HG03064 (cell line): ENCODE results near the gene NPTN.
"Not testable (repeated sequence)": the region's sequence is repeated elsewhere in the genome, so short reads cannot be mapped to it uniquely, and the experiment has no call there.

Source experiments
- ATAC-seq: cut with Tn5 transposase; IDR thresholded peaks from one replicate; pipeline ENCODE4 v1.9.1; 2021; ENCODE audit warnings: low read depth; ENCODE audit not compliant: unreplicated experiment

The NPTN gene

GRCh38 chr15:73602446-73602843, 30.7 kb downstream of the NPTN start:
- no peak for ATAC-seq

DNA sequence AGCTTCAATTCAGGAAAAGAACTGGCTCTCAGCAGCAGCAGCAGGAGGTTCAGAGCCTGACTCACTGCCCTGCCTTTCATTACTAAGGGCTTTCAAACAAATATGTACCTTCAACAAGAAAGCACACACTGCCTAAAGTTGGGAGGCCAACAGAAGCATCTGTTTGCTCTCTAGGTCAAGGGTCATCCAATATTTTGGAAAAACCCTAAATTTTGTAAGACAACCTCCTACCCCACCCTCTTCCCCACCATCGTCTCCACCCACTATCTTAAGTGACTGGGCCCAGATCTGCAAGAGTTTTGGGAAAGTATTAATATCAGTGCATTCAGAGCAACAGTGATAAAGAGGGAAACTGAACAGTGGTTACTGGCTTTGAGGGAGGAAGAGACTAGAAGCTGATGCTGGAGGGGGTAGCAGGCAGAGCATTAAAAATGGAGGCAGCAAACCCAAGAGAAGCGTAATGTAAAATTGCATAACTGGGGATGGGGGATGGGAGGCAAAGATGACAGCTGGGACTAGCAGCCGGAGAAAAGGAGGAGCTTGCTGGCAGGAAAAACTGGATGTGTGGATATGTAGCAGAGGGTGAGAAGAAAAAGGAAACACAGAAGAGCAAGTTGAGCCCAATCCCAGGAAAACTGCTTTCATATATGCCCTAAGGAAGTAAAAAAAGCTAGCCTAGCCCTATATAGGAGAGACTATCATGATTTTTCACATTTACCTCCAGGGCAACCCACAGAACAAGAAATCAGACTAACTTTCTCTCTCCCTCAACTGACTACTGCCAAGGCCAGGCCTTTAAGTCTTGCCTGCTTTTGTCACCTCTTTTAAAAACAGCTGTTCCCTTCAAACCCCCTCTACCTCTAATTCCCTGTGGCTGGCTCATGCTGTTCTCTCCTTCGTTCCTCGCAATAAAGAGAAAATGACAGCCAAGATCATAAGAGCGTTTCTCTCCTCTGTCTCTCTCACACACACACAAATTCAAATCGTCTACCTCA, 31.4 kb downstream of the NPTN start:
- ATAC-seq: no peak

DNA sequence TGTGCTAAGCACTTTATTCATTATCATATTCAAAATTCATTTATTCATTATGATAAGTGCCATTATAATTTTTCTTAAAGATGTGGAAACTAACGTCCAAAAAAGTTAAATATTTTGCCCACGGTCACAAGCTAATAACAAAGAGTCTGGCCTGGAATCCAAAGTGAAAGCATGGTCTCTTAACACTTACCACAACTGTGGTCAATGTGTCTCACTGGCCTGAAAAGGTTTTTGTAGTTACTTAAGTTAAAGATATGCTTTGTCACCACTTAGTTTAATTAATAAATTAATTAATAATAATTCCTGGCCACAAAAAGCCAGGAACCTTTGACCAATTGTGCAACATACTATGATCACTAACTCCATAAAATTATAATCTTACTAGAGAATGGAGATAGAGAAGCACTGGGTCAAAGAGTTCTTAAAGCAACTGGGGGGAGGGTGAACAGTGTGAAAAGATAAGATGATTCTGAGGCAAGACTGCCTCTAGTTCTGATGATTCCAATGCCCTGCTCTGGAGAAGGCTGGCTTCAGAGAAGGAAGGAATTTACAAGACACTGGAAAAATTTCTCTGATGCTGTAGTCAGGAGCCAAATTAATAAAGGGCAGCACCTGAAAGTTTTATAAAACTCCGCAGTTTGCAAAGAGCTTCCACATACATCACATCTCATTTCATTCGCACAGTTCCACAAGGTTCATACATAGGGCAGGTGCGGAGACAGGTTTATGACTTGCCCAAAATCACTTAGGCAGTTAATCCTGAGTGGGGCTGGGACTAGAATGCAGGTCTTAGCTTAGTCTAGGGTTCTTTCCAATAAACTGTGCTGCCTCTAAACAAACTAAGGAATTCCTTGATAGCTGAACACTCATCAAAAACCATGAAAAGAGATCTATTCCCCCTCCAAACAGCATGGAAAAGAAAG, 32.5 kb downstream of the NPTN start:
- ATAC-seq: no peak

- no peak for ATAC-seq
These were observed 33.3 kb downstream of the NPTN start for GRCh38 chr15:73599934-73600333.

DNA sequence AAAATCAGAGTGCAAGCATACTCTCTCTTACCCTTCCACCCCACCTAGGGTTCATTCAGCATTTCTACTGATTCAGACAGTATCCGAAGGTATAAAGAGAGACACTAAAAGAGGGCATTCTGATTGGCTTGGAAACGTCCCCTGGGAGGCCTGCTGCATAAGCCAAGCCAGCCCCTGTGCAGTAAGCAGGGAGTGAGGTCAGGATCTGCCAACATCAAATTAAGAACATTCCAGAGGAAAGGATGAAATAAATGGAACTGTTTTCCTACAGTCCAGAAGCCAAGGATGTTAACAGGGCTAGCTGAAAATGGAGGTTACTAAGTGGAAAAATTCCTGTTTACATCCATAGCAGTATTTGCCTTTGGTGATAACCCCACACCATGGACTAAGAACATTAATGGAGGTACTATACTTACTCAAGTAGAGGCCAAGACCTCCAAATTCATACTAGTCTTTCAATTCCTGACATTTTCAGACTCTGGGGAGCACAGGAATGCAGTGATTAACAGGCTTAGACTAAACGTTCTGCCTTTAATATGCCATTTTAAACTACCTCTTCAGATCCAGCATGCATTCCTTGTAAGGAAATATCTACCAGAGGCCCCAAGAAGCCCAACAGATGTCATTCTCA, 34.5 kb downstream of the NPTN start:
- no peak for ATAC-seq

- no peak for ATAC-seq
These were observed 36.1 kb downstream of the NPTN start for GRCh38 chr15:73597036-73597638.

- ATAC-seq: no peak
These were observed 37.0 kb downstream of the NPTN start for GRCh38 chr15:73596174-73596573.

- no peak for ATAC-seq
These were observed 39.1 kb downstream of the NPTN start for GRCh38 chr15:73594109-73594508.

- no peak for ATAC-seq
These were observed 39.7 kb downstream of the NPTN start for GRCh38 chr15:73593304-73594074.

GRCh38 chr15:73590263-73590662, 42.9 kb downstream of the NPTN start:
- ATAC-seq: no peak

DNA sequence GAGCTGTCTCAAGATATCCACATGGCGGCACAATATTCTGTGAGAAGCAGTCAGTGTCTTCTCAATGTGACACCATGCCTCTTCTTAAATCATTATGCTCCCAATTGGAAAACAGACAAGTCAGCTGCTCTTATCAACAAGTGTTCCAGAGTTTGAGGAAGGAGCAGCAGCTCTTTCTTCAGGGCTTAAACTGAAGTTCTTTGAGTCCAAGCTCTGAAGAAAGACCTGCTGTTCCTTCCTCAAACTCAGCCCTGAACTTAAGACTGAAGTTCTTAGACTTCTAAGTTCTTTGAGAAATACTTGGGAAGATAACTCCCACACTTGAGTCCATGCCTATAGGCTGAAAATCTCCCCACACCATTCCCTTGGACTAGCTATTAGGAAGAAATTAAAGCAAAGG, 43.4 kb downstream of the NPTN start:
- no peak for ATAC-seq

GRCh38 chr15:73585871-73586654, 47.1 kb downstream of the NPTN start:
- no peak for ATAC-seq

DNA sequence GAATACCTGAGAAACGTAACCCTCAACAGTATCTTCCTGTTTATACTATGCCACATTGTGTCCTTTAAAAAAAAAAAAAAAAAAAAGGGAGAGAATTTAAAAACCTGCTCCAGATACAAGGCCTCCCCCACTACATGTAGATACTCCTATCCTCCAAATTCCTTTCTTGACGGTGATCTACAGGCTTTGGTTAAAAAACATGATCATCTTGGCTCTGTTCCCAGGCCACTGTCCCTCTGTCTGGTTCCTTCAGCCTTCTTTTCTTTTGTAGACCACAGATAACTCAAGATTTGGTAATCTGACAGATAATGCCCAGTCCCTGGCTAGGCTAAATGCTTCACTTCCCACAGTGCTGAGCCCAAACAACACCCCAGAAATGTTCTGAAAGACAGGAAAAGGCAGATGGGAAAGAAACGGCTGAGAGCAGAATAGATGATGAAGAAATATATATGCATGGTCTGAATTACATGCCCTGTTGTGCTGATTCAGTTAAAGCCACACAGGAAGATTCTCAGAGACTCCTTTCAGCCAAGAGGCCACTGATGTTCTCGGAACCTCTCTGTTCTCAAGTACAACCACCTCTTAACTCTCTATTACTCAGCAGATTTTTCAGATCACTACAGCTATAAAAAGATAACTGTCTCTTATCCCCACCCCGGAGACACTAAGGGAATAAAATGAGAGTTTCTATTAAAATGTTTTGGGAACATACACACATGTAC, 48.3 kb downstream of the NPTN start:
- ATAC-seq: no peak

DNA sequence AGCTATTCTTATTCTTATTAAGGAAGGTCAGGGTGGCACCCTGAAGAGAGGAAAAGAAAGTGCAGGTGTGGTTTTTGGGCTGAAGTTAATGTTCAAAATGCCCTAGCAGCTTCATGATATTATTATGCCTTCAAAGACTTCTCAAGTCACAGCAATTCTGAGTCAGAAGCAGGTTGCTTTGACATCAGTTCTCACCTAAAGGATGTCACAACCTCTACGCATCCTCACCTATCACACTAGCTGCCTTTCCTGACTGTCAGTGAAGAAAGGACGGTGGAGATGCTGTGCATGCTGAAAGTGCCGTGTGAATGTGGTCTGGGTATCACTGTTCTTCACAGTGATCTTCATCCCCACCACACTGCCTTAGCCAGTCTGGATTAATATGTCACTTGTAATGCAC, 49.6 kb downstream of the NPTN start:
- no peak for ATAC-seq

- no peak for ATAC-seq
These were observed 50.3 kb downstream of the NPTN start for GRCh38 chr15:73582851-73583379.

DNA sequence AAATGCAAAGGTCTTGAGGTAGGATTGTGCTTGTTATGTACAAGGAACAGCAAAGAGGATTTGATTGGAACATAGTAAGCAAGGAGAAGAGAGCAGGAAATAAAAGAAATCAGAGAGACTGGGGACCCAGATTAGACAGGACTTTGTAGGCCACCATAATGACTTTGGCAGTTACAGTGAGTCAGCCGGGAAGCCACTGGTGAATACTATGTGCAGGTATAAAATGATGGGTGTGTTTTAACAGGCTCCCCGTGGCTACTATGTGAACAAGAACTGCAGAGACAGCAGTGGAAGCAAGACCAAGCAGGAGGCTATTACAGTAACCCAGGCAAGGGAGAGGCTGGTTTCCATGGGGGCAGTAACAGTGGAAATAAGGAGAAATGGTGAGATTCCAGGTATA, 55.2 kb downstream of the NPTN start:
- no peak for ATAC-seq

DNA sequence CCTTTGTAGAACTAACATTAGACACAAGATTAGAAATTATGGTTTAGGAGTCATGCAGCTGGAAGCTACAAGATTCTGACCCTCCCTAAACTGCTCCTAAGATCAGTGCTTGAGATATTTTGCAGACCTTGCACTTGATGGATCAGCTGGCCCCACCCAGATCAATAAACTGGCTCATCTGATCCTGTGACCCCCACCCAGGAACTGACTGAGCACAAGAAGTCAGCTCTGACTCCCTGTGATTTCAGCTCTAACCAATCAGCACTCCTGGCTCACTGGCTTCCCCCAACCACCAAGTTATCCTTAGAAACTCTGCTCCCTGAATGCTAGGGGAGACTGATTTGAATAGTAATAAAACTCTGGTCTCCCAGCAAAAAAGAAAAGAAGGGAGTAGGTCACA, 55.6 kb downstream of the NPTN start:
- not testable (repeated sequence) for ATAC-seq

- ATAC-seq: no peak
These were observed 57.4 kb downstream of the NPTN start for GRCh38 chr15:73575636-73576247.
